Neural progenitor cell (in vitro differentiated cells): ENCODE results near the gene TLK1. TPM values are rescaled to one million over a fixed set of nuclear protein-coding genes. Genes with fewer than 3 reads are reported as not detected.

Experiments used
- DNase-seq: peaks from one replicate; pipeline ENCODE4 v3.0.0-alpha.2; 2016; ENCODE audit warnings: low spot score
- H2AFZ ChIP-seq: fragments of 200-600 bp; sonication (generic); replicated peaks from 2 replicates; pipeline ENCODE4 v1.6.1; 2016; ENCODE audit warnings: antibody characterized with exemption
- H3F3A ChIP-seq: fragments of 200-600 bp; sonication (generic); 2 replicates; pipeline ENCODE4 v1.6.1; 2016; ENCODE audit warnings: antibody characterized with exemption, low read depth
- H3K27ac ChIP-seq: fragments of 200-600 bp; sonication (generic); 2 replicates; pipeline ENCODE4 v1.5.1; 2016; ENCODE audit warnings: mild to moderate bottlenecking
- H3K27me3 ChIP-seq: fragments of 200-600 bp; sonication (generic); 2 replicates; pipeline ENCODE4 v1.6.1; 2016; ENCODE audit warnings: mild to moderate bottlenecking, moderate library complexity
- H3K36me3 ChIP-seq: fragments of 200-600 bp; sonication (generic); 2 replicates; pipeline ENCODE4 v1.5.1; 2016
- H3K4me1 ChIP-seq: fragments of 200-600 bp; sonication (generic); 2 replicates; pipeline ENCODE4 v1.6.1; 2016; ENCODE audit warnings: mixed run types
- H3K4me2 ChIP-seq: fragments of 200-600 bp; sonication (generic); 2 replicates; pipeline ENCODE4 v1.6.1; 2016
- H3K4me3 ChIP-seq: fragments of 200-600 bp; sonication (generic); 2 replicates; pipeline ENCODE4 v1.5.1; 2016
- H3K79me2 ChIP-seq: fragments of 200-600 bp; sonication (generic); 2 replicates; pipeline ENCODE4 v1.6.1; 2016; ENCODE audit warnings: low read depth
- H3K9ac ChIP-seq: fragments of 200-600 bp; sonication (generic); 2 replicates; pipeline ENCODE4 v1.6.1; 2016
- H3K9me3 ChIP-seq: fragments of 200-600 bp; sonication (generic); 2 replicates; pipeline ENCODE4 v1.5.1; 2016; ENCODE audit warnings: low read depth
- H4K20me1 ChIP-seq: fragments of 200-600 bp; sonication (generic); 2 replicates; pipeline ENCODE4 v1.6.1; 2016; ENCODE audit warnings: low read depth
- H3K27ac Mint-ChIP-seq: 3 replicates; pipeline ENCODE4 v1.8.0; 2021; ENCODE audit warnings: mixed read lengths
- H3K27me3 Mint-ChIP-seq: 2 replicates; pipeline ENCODE4 v1.8.0; 2022; ENCODE audit warnings: low read depth, mild to moderate bottlenecking, inconsistent platforms, moderate library complexity, mixed read lengths; ENCODE audit not compliant: insufficient read depth
- H3K36me3 Mint-ChIP-seq: 3 replicates; pipeline ENCODE4 v1.8.0; 2021; ENCODE audit warnings: mixed read lengths
- H3K4me1 Mint-ChIP-seq: 3 replicates; pipeline ENCODE4 v1.8.0; 2021; ENCODE audit warnings: mixed read lengths
- H3K4me3 Mint-ChIP-seq: 3 replicates; pipeline ENCODE4 v1.8.0; 2021; ENCODE audit warnings: mild to moderate bottlenecking, moderate library complexity, mixed read lengths
- H3K9me3 Mint-ChIP-seq: 3 replicates; pipeline ENCODE4 v1.8.0; 2020; ENCODE audit warnings: mixed read lengths
- EZH2 ChIP-seq: fragments of 200-600 bp; sonication (generic); IDR thresholded peaks from 2 replicates; pipeline ENCODE4 v1.6.1; 2017; ENCODE audit warnings: antibody characterized with exemption, mild to moderate bottlenecking, moderate library complexity
- EZH2phosphoT487 ChIP-seq: fragments of 200-600 bp; sonication (generic); IDR thresholded peaks from 2 replicates; pipeline ENCODE4 v1.6.1; 2017; ENCODE audit warnings: antibody characterized with exemption
- total RNA-seq: library from RNA; depleted of rRNA; stranded (reverse); fragments of >200 nt; gene quantifications from 2 replicates; pipeline ENCODE4 v1.2.3, GENCODE V29; 2015; ENCODE audit warnings: low replicate concordance
- TF ChIP-seq, protein P1 (sequence below): fragments of 200-600 bp; sonication (generic); IDR thresholded peaks from 2 replicates; pipeline ENCODE4 v1.5.1; 2017; ENCODE audit warnings: antibody characterized with exemption, mild to moderate bottlenecking

TLK1 gene
- total RNA-seq, 1 donor from 2014 or later = 31.1 TPM

GRCh38 chr2:171049691-171050090 lies 111.0 kb downstream of the TLK1 start:
- H4K20me1 ChIP-seq = peaks cover 5% of the 10 kb centered on the region
- H3K4me1 Mint-ChIP-seq = no peaks in the 10 kb centered on the region
- no peak for DNase-seq
- H2AFZ ChIP-seq = no peak overlapping the region
- H3K4me3 ChIP-seq = no peak overlapping the region
- H3K27ac ChIP-seq = no peak overlapping the region
- no peaks in the 10 kb centered on the region for H3K79me2 ChIP-seq
- no peaks in the 10 kb centered on the region for H3K9me3 Mint-ChIP-seq
- no peak overlapping the region for H3K4me3 Mint-ChIP-seq
- peaks cover 18% of the 10 kb centered on the region for H3K36me3 ChIP-seq
- H3K4me1 ChIP-seq = peaks cover 20% of the 10 kb centered on the region
- TF ChIP-seq EZH2phosphoT487 = no peak
- TF ChIP-seq, protein P1, sequence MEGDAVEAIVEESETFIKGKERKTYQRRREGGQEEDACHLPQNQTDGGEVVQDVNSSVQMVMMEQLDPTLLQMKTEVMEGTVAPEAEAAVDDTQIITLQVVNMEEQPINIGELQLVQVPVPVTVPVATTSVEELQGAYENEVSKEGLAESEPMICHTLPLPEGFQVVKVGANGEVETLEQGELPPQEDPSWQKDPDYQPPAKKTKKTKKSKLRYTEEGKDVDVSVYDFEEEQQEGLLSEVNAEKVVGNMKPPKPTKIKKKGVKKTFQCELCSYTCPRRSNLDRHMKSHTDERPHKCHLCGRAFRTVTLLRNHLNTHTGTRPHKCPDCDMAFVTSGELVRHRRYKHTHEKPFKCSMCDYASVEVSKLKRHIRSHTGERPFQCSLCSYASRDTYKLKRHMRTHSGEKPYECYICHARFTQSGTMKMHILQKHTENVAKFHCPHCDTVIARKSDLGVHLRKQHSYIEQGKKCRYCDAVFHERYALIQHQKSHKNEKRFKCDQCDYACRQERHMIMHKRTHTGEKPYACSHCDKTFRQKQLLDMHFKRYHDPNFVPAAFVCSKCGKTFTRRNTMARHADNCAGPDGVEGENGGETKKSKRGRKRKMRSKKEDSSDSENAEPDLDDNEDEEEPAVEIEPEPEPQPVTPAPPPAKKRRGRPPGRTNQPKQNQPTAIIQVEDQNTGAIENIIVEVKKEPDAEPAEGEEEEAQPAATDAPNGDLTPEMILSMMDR = no peak
- TF ChIP-seq EZH2 = no peak
- H3K4me2 ChIP-seq = no peak overlapping the region
- H3K27me3 Mint-ChIP-seq = no peaks in the 10 kb centered on the region
- H3K27ac Mint-ChIP-seq = no peak overlapping the region
- H3F3A ChIP-seq = peaks cover 20% of the 10 kb centered on the region
- no peak overlapping the region for H3K9ac ChIP-seq
- no peaks in the 10 kb centered on the region for H3K27me3 ChIP-seq
- H3K36me3 Mint-ChIP-seq = peaks cover 50% of the 10 kb centered on the region
- no peaks in the 10 kb centered on the region for H3K9me3 ChIP-seq

- Histone ChIP-seq H3K9me3 (no peaks in the 10 kb centered on the region), H4K20me1 (peaks cover 5% of the 10 kb centered on the region), H3K27ac (peak overlapping the region; percentile 66), H2AFZ (no peak overlapping the region), H3K27me3 (no peaks in the 10 kb centered on the region), H3F3A (peaks cover 20% of the 10 kb centered on the region), H3K4me2 (peak overlapping the region; percentile 57), H3K4me1 (peaks cover 20% of the 10 kb centered on the region), H3K4me3 (no peak overlapping the region), H3K79me2 (no peaks in the 10 kb centered on the region), H3K9ac (no peak overlapping the region), H3K36me3 (peaks cover 6% of the 10 kb centered on the region)
- Mint-ChIP-seq H3K27me3 (no peaks in the 10 kb centered on the region), H3K27ac (no peak overlapping the region), H3K36me3 (peaks cover 40% of the 10 kb centered on the region), H3K9me3 (no peaks in the 10 kb centered on the region), H3K4me1 (no peaks in the 10 kb centered on the region), H3K4me3 (no peak overlapping the region)
- TF ChIP-seq EZH2phosphoT487 (no peak), EZH2 (no peak)
- TF ChIP-seq, protein P1 = no peak
- peak; percentile 37 for DNase-seq
Observed at GRCh38 chr2:171046048-171046560, 114.6 kb downstream of the TLK1 start.

DNA sequence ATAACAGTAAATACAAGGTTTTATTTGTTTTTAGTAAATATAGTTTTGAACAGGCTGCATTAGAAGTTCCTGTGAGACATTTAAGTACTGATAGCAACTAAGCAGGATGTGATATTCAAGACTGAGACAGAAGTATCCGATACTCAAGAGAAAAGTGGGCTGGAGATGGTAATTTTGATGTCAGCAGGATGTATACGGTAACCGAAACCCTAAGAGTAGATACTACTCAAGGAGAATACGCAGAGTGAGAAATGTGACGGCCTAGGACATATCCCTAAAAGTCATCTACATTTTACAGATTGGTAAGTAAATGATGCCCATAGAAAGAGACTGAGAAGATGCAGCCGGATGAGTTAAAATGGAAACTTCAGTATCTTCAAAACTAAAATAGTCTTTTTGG lies 116.3 kb downstream of the TLK1 start:
- H3K4me1 ChIP-seq = peaks cover 20% of the 10 kb centered on the region
- H4K20me1 ChIP-seq = peaks cover 5% of the 10 kb centered on the region
- H2AFZ ChIP-seq = no peak overlapping the region
- Mint-ChIP-seq H3K27ac (no peak overlapping the region), H3K4me3 (no peak overlapping the region), H3K36me3 (peaks cover 34% of the 10 kb centered on the region), H3K4me1 (no peaks in the 10 kb centered on the region), H3K27me3 (no peaks in the 10 kb centered on the region), H3K9me3 (no peaks in the 10 kb centered on the region)
- no peak overlapping the region for H3K9ac ChIP-seq
- peak overlapping the region; percentile 8 for H3K27ac ChIP-seq
- no peaks in the 10 kb centered on the region for H3K9me3 ChIP-seq
- H3K4me3 ChIP-seq = no peak overlapping the region
- H3K4me2 ChIP-seq = no peak overlapping the region
- peaks cover 18% of the 10 kb centered on the region for H3F3A ChIP-seq
- TF ChIP-seq, protein P1 = no peak
- TF ChIP-seq EZH2phosphoT487 (no peak), EZH2 (no peak)
- H3K79me2 ChIP-seq = no peaks in the 10 kb centered on the region
- no peak for DNase-seq
- no peaks in the 10 kb centered on the region for H3K27me3 ChIP-seq
- peaks cover 6% of the 10 kb centered on the region for H3K36me3 ChIP-seq
